ENCODE results near the gene SLC5A6. TPM values are rescaled to one million over a fixed set of nuclear protein-coding genes. Genes with fewer than 3 reads are reported as not detected.
A peak's percentile ranks its signal among the peaks of the same experiment; 100 is the strongest.

The SLC5A6 gene
- total RNA-seq (2014; rRNA removed; shearing (Covaris generic); ENCODE audit: low replicate concordance) = 15.4 and 15.9 TPM in 2 replicates

DNA sequence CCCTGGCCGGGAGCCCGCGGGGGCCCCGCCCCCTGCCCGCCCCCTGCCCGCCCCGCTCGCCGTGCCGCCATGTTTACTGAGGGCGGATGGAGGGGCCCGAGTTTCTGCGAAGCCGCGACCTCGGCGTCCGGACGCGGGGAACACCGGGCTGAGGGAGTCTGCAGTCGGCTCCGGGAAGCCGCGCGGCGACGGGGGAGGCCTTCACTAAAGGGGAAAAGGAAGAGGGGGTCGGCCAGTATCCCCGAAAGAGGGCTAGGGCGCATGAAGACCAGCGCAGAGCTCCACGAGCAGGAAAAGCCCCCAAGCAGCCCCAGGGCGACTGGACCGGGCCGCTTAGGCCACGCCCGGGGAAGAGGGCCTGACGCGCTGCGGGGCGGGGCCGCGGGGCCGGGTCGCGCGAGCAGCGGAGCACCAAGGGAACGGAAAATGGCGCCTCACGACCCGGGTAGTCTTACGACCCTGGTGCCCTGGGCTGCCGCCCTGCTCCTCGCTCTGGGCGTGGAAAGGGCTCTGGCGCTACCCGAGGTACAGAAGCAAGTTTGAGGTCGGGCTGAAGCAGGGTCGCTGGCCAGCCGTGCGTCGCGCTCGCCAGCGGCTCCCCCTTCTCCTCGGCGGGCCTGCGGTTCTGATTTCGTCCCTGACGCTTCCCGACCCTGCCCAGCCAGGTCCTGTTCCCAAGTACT, at the start of gene SLC5A6, which contains the start of gene ATRAID:
Gene SLC5A6, minus strand, starts transcription at position 326 of the 683 bp plus-strand sequence. CDS start 4,618 bp downstream, outside the sequence.
Gene ATRAID, plus strand, starts transcription at position 99 of the 683 bp plus-strand sequence. Its CDS starts 328 bp downstream, at position 427.
- in situ Hi-C loops (cut with HindIII; ENCODE audit: low pct_unique_long_range_greater_than_20kb, low sequenced_read_pairs) = no loop called here
- DNase-seq (ENCODE audit: low read depth) = peak; percentile 90

DNA sequence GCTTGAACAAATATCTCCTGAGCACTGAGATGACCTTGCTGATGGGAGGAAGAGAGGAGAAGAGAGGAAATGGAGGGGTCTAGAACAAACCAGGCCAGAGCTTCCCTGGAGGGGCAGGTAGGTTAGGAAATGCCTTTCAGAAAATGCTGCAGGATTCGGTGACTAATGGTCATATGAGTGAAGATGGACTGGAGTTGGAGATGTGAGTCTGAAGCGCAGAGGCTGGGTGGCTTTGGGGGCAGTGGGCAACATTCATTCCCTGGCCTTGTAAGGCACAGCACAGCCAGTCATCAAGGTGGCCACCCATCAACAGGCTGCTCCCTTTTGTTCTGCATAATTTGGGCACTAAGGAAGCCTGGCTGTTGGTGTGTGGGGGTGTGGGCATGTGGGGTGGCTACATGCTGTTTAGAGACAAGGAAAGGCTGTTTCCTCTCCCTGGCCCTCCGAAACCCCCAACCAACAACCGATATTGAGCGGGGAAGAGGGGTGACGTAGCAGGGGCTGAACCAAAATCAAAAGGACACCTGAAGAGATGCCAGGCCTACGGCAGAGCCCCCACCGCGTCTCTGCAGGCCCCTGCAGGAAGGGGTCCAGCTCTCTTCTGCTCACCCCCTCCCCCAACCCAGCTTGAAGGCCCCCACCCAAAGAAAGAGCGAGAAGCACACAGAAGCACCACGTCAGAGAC, 49.3 kb upstream of the SLC5A6 start:
- in situ Hi-C loops (cut with HindIII; ENCODE audit: low pct_unique_long_range_greater_than_20kb, low sequenced_read_pairs) = loop anchor here (25.0 kb wide), 1 partner anchor 174 kb away; the partner anchor contains the start of genes EMILIN1 and KHK
- no peak for DNase-seq (ENCODE audit: low read depth)

DNA sequence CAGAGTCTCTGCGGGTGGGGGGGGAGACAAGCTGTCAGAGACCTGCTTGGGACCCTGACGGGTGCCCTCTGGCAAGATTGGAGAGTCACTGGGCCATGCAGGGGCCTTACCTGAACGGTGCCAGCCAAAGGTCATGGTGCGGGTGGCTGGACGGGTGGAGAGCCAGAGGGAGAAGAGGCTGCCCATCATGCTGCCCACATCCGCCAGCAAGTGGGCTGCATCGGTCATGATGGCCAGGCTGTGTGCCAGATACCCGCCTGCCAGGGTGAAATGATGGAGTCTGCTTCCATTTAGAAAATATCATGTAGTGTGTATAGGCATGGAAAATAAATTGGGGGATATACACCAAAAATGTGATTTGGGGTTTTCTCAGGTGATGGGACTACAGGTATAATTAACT, 46.0 kb upstream of the SLC5A6 start:
- no peak for DNase-seq (ENCODE audit: low read depth)
- in situ Hi-C loops (cut with HindIII; ENCODE audit: low pct_unique_long_range_greater_than_20kb, low sequenced_read_pairs) = loop anchor here (25.0 kb wide), 1 partner anchor 171 kb away; the partner anchor contains the start of genes EMILIN1 and KHK

DNA sequence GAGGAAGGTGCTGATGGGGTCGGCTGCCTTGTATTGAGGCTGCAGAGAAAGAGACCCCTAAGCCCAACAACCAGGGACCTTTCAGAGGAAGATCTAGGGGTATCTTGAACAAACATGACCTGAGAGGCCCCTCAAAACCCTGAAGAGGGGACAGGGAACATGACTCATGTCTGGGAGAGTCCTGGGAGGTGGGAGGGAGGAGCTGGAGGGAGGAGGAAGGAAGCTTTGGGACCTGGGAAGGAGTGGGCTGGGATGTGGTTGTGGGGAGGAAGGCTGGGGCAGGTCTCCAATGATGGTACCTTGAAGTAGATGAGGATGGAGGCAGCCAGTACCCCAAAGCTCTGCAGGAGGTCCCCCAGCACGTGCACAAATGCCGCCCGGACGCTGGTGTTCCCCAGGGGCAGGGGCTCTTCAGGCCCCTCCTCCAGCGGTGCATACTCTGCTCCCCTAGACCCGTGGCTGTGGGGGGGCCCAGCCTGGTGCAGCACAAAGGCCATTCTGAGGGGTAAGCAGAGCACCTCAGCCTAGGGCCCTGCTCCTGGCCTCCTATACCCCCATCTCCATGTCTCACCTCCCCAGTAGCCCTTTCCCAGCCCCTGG, 44.9 kb upstream of the SLC5A6 start:
- in situ Hi-C loops (cut with HindIII; ENCODE audit: low pct_unique_long_range_greater_than_20kb, low sequenced_read_pairs) = loop anchor here (25.0 kb wide), 1 partner anchor 170 kb away; the partner anchor contains the start of genes EMILIN1 and KHK
- DNase-seq (ENCODE audit: low read depth) = no peak

DNA sequence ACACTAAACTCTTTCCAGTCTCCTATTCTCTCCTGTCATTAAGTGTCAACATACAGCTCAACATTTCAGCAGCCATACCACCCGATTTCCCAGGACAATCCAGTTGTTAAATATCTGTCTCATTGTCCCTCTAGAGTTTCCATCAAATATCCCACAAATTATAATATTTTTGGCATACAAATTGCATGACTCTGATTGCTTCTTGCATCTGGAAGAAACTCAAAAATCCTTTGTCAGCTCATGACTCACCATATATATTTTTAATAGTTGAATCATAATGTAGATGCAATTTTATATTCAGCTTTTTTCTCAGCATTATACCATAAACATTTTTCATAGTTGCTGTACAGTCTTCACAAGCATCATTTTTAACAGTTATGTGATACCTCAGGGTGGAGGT, 43.6 kb upstream of the SLC5A6 start:
- in situ Hi-C loops (cut with HindIII; ENCODE audit: low pct_unique_long_range_greater_than_20kb, low sequenced_read_pairs) = loop anchor here (25.0 kb wide), 1 partner anchor 168 kb away; the partner anchor contains the start of genes EMILIN1 and KHK
- no peak for DNase-seq (ENCODE audit: low read depth)

DNA sequence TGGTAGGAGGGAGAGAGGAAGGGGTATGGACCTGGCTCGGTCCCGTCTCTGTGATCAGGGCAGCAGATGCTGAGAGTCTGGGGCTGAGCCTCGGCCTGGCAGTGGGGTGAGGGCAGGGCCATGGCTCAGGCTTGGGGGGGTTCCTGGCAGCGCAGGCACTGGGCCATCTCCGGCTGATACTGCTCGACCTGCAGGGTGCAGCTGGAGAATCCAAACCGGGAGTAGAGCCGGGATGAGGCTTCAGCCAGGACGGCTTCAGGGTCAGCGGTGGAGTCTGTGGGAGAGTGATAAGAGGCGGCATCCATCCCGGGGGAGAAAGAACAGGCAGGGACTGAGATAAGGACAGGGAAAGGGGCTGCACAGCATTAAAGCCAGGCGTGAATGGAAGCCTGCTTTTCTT, 43.1 kb upstream of the SLC5A6 start:
- no peak for DNase-seq (ENCODE audit: low read depth)
- in situ Hi-C loops (cut with HindIII; ENCODE audit: low pct_unique_long_range_greater_than_20kb, low sequenced_read_pairs) = loop anchor here (25.0 kb wide), 1 partner anchor 168 kb away; the partner anchor contains the start of genes EMILIN1 and KHK

DNA sequence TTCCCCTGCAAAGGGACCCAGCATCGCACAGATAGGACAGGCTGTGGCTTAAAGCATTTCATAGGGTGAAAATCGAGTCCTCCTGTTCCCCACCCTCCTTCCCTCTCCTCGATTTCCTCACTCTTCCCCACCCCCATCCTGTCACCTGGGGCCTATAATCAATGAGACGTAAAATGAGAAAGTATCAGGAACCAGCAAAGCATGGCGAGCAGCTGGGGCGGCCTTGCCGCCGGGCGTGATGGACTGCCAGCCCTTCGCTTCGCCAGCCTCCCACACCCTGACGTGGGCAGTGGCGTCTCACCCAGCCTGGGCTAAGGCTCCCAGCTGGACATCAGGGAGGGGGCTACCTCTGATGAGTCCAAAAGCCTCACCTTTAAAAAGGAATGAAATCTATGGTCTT, 39.7 kb upstream of the SLC5A6 start:
- in situ Hi-C loops (cut with HindIII; ENCODE audit: low pct_unique_long_range_greater_than_20kb, low sequenced_read_pairs) = loop anchor here (25.0 kb wide), 1 partner anchor 164 kb away; the partner anchor contains the start of genes EMILIN1 and KHK

DNA sequence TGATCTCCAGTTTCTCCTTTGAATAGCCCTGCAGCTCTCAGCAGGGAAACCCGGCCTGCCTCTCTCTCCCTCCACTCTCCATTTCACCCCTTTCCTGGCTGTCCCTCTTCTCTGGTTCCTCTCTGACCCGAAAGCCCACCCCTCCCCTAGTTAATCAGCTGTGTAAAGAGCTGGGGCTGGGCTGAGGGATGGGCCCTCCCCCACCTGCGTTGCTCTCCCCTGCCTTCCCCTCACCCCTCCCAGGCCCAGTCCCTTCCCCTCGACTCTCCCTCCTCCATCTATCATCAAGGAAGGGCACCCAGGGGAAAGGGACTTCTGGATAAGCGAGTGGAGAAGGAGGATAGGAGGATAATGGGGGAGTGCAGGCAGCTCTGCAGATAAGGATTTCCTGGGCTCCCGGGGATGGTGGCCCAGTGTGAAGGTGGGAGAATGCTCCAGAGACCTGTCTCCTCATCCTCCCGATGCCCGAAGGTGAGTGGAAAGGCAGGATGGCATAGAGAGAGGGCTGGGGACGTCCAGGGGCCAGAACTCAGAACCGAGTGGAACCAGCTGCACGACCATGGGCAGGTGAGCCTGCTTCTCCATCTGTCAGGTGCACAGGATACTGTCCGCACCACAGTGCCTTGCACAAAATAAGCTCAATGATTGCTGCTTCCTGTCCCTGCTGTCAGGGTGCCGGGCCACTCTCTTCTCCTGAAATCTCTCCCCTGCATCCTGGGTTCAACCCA, 38.7 kb upstream of the SLC5A6 start:
- DNase-seq (ENCODE audit: low read depth) = no peak
- in situ Hi-C loops (cut with HindIII; ENCODE audit: low pct_unique_long_range_greater_than_20kb, low sequenced_read_pairs) = loop anchor here (25.0 kb wide), 1 partner anchor 164 kb away; the partner anchor contains the start of genes EMILIN1 and KHK

More for the DNA sequence above, 39.7 kb upstream of the SLC5A6 start:
- no peak for DNase-seq (ENCODE audit: low read depth)

DNA sequence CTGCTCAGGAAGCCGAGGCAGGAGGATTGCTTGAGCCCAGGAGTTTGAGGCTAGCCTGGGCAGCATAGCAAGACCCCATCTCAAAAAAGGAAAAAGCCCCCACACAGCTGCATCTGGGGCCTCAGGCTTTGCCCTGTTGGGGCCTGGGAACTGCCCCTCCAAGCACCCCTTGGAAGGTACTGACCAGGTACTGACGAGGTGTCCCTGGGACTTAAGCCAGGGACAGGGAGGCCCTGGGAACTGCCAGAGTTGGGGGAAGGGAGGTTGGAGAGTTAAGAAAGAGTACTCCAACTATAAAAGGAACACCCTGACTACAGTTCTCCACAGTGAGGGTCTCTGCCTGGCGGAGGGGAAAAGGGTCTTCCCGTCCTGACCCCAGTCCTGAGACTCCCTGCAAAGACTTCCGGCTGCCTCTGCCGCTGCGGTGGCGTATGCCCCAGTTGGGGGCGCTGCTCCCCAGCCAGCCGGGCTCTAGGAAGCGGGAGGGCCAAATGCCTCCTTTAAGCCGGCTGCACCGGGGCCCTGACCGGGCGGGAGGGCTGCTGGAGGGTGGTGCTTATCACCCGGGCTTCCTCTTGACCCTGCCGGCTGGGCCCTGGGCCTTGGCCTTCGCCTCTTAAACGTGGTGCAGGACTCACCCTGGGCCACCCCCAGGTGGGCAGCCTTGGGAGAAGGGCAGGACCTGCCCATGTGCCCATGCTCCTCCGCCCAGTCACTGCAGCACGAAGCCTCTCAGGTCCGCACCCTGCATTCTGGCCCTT, 38.0 kb upstream of the SLC5A6 start:
- in situ Hi-C loops (cut with HindIII; ENCODE audit: low pct_unique_long_range_greater_than_20kb, low sequenced_read_pairs) = loop anchor here (25.0 kb wide), 1 partner anchor 163 kb away; the partner anchor contains the start of genes EMILIN1 and KHK
- DNase-seq (ENCODE audit: low read depth) = no peak

DNA sequence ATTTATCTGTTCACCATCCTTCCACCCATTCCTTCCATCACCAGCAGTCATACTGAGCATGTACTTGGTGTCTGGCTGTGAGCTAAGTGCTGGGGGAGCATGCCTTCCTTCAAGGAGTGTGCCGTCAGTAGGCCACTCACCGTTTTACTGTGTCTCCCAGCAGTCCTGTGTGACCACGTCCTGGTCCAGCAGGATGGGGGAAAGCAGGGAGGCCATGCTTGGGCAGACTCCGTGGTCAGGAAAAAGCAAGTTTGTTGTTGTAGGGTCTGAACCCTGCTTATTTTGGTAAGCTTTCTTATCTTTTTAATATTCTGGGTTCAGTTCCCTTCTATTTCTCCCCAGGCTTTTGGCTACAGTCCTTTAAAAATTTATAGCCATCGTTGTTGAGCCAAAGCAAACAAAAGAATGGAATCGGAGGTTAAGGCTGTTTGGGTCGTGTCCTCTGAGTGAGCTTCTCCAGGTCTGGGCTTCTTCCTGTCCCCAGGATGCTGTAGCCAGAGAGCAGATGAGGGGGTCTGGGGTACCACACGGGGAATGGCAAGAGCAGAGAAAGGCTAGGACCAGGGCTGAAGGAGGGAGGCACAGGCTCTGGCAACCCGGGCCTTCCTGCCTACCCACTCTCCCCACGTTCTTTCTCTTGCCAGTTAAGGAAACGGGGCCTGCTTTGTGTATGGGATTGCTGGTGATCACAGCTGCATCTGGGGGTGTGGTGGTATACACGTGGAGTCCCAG, 37.3 kb upstream of the SLC5A6 start:
- no peak for DNase-seq (ENCODE audit: low read depth)
- in situ Hi-C loops (cut with HindIII; ENCODE audit: low pct_unique_long_range_greater_than_20kb, low sequenced_read_pairs) = no loop called here

DNA sequence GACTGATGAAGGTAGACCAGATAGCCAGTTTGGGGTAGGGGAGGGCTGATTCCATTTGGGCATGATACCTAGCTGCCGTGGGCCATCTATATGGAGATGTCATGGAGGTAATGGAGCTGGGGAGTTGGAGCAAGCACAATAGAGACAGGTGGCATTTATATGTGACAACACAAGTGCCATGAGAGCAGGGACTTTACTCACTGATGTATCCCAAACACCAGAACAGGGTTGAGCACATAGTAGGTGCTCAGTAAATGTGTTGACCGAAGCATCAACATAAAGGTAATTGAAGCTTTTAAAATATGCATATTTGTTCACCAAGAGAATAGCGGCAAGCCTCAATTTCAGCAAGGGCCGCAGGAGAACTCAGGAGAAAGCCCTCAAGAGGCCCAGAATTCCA, 35.8 kb upstream of the SLC5A6 start:
- in situ Hi-C loops (cut with HindIII; ENCODE audit: low pct_unique_long_range_greater_than_20kb, low sequenced_read_pairs) = no loop called here
- DNase-seq (ENCODE audit: low read depth) = no peak

DNA sequence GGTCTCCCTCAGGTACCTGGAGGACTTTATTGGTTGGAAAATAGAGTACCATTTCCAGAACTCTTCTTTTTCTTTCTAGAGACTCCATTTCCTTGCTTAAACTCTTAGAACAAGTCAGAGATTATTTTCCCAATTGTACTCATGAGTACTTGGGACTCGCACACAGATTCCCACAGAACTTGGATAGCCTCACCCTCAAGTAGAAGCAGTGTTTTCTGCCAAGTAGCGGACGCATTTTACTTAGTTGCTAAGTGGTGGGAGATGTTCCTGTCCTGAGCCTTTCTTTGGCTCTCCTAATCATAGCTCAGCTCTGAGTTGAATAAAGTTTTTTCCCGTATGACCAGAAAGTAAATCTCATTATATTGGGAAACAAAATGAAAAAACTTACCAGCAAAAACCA, 33.6 kb upstream of the SLC5A6 start:
- DNase-seq (ENCODE audit: low read depth) = no peak
- in situ Hi-C loops (cut with HindIII; ENCODE audit: low pct_unique_long_range_greater_than_20kb, low sequenced_read_pairs) = no loop called here

DNA sequence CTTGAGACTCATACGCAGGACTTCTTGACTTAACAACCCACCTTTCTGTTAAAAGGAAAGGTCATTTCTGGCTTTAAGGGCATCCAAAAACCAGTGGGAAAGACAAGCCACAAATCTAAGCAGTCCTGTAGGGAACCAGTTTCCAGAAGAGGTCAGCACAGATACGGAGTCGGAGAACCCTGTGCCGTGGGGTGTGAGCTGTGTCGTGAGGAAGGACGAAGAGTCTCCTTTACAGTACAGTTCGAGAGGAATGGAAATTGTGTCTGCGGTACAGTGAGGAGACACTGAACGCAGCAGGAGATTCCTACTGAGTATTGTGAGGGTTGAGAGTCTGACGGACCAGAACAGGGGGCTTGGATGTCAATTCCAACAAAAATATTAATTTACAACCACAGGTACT, 33.0 kb upstream of the SLC5A6 start:
- no peak for DNase-seq (ENCODE audit: low read depth)
- in situ Hi-C loops (cut with HindIII; ENCODE audit: low pct_unique_long_range_greater_than_20kb, low sequenced_read_pairs) = no loop called here

DNA sequence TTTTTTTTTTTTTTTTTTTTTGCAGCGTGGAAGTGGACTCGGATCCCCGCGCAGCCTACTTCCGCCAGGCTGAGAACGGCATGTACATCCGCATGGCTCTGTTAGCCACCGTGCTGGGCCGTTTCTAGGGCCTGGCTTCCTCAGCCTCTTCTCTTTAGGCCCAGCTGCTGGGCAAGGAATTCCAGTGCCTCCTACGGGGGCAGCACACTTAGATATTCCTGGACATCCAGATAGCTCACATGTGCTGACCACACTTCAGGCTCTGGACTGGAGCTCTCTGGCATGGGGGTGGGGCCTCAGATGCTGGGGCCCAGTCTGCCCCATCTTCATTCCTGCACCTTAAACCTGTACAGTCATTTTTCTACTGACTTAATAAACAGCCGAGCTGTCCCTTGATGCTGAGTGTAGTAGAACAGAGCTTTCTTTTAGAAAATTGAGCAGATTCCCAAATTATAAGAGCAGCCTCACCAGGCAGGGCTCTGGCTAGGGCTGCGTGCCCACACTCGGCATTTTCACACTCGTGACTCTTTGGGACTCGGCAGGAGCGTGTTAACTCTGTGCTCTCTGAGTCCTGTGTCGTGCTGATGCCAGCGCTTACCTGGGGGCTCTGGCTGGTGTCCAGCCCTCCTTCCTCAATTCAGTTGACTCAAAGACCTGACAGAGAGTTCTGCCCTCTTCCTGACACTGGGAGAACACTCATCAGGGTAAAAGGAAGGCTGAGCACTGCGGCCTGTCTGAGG, 31.5 kb upstream of the SLC5A6 start:
- in situ Hi-C loops (cut with HindIII; ENCODE audit: low pct_unique_long_range_greater_than_20kb, low sequenced_read_pairs) = no loop called here
- DNase-seq (ENCODE audit: low read depth) = no peak

DNA sequence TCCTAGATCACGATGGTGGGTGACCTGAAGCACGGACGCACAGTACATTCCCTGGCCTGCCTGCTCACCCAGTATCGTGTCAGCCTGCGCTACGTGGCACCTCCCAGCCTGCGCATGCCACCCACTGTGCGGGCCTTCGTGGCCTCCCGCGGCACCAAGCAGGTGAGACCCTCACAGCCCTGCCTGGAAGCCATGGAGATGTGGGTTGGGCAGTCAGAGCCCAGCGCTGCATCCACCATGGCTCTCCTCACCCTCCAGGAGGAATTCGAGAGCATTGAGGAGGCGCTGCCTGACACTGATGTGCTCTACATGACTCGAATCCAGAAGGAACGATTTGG, 30.5 kb upstream of the SLC5A6 start:
- in situ Hi-C loops (cut with HindIII; ENCODE audit: low pct_unique_long_range_greater_than_20kb, low sequenced_read_pairs) = no loop called here
- DNase-seq (ENCODE audit: low read depth) = no peak
